WTC11 (cell line): ENCODE measurements around the gene NAGS. TPM values are rescaled to one million over a fixed set of nuclear protein-coding genes. Genes with fewer than 3 reads are reported as not detected.

ENCODE experiments used
- ATAC-seq: fragments of 200-7000 bp; cut with Tn5 transposase; 2 replicates; pipeline ENCODE4 v1.10.0; 2021; ENCODE audit warnings: mild to moderate bottlenecking, moderate library complexity
- CTCF ChIA-PET: fragments of 300-600 bp; sonication (Branson Sonifier 250); formaldehyde crosslinking; loops from one replicate; lab custom pipeline; 2021; ENCODE audit warnings: antibody characterized with exemption; lab: Charles Lee
- POLR2A ChIA-PET: fragments of 350-600 bp; sonication (Branson Sonifier 250); formaldehyde crosslinking; loops from one replicate; lab custom pipeline; 2021; ENCODE audit warnings: antibody characterized with exemption; lab: Charles Lee
- DNase-seq: peaks from one replicate; pipeline ENCODE4 v3.0.0; 2021; ENCODE audit warnings: low spot score
- H3K27ac Mint-ChIP-seq: 2 replicates; pipeline ENCODE4 v1.8.0; 2021; ENCODE audit warnings: mixed read lengths
- H3K27me3 Mint-ChIP-seq: 2 replicates; pipeline ENCODE4 v1.8.0; 2021; ENCODE audit warnings: low read depth, mild to moderate bottlenecking, moderate library complexity, mixed read lengths
- H3K36me3 Mint-ChIP-seq: 2 replicates; pipeline ENCODE4 v1.8.0; 2021; ENCODE audit warnings: mixed read lengths
- H3K4me1 Mint-ChIP-seq: 2 replicates; pipeline ENCODE4 v1.8.0; 2022; ENCODE audit warnings: mixed read lengths
- H3K4me3 Mint-ChIP-seq: 2 replicates; pipeline ENCODE4 v1.8.0; 2021; ENCODE audit warnings: mild to moderate bottlenecking, moderate library complexity, mixed read lengths
- H3K9me3 Mint-ChIP-seq: 2 replicates; pipeline ENCODE4 v1.8.0; 2021; ENCODE audit warnings: mixed read lengths
- ARID4B ChIP-seq: sonication (generic); formaldehyde crosslinking; IDR thresholded peaks from 2 replicates; pipeline ENCODE4 v1.8.0; 2023; ENCODE audit warnings: missing genetic modification reagents, mild to moderate bottlenecking, borderline replicate concordance
- CREM ChIP-seq: sonication (generic); formaldehyde crosslinking; IDR thresholded peaks from 2 replicates; pipeline ENCODE4 v1.8.1; 2022; ENCODE audit warnings: mild to moderate bottlenecking, missing genetic modification reagents, moderate library complexity
- IRF1 ChIP-seq: sonication (generic); formaldehyde crosslinking; IDR thresholded peaks from 2 replicates; pipeline ENCODE4 v1.8.0; 2023; ENCODE audit warnings: missing genetic modification reagents
- IRF2 ChIP-seq: sonication (generic); formaldehyde crosslinking; IDR thresholded peaks from 2 replicates; pipeline ENCODE4 v1.8.0; 2022; ENCODE audit warnings: low read depth, missing genetic modification reagents, borderline replicate concordance
- JAZF1 ChIP-seq: fragments of 250-450 bp; sonication (Bioruptor Pico); IDR thresholded peaks from 2 replicates; pipeline ENCODE4 v1.9.0; 2021; ENCODE audit warnings: moderate library complexity, mild to moderate bottlenecking, inconsistent platforms
- MAX ChIP-seq: sonication (generic); formaldehyde crosslinking; IDR thresholded peaks from 2 replicates; pipeline ENCODE4 v1.8.0; 2022; ENCODE audit warnings: mild to moderate bottlenecking, missing genetic modification reagents
- NFATC4 ChIP-seq: fragments of 250-450 bp; sonication (Bioruptor Pico); IDR thresholded peaks from 2 replicates; pipeline ENCODE4 v1.9.0; 2021; ENCODE audit warnings: mild to moderate bottlenecking
- NFYB ChIP-seq: sonication (generic); formaldehyde crosslinking; conservative IDR thresholded peaks from 2 replicates; pipeline ENCODE4 v1.8.0; 2022; ENCODE audit warnings: low read depth, missing genetic modification reagents
- PREB ChIP-seq: sonication (generic); formaldehyde crosslinking; IDR thresholded peaks from 2 replicates; pipeline ENCODE4 v1.8.1; 2022; ENCODE audit warnings: mild to moderate bottlenecking, missing genetic modification reagents, moderate library complexity, borderline replicate concordance
- SOX15 ChIP-seq: fragments of 250-450 bp; sonication (Bioruptor Pico); IDR thresholded peaks from 2 replicates; pipeline ENCODE4 v1.9.0; 2021; ENCODE audit warnings: mild to moderate bottlenecking
- TEAD1 ChIP-seq: sonication (generic); formaldehyde crosslinking; IDR thresholded peaks from 2 replicates; pipeline ENCODE4 v1.8.0; 2022; ENCODE audit warnings: mild to moderate bottlenecking, missing genetic modification reagents
- USF1 ChIP-seq: sonication (generic); formaldehyde crosslinking; IDR thresholded peaks from 2 replicates; pipeline ENCODE4 v1.8.0; 2022; ENCODE audit warnings: mild to moderate bottlenecking, missing genetic modification reagents
- ZBTB43 ChIP-seq: sonication (generic); formaldehyde crosslinking; IDR thresholded peaks from 2 replicates; pipeline ENCODE4 v1.8.1; 2023; ENCODE audit warnings: mild to moderate bottlenecking, missing genetic modification reagents
- ZNF263 ChIP-seq: sonication (generic); formaldehyde crosslinking; IDR thresholded peaks from 2 replicates; pipeline ENCODE4 v1.8.1; 2022; ENCODE audit warnings: low read depth, mild to moderate bottlenecking, moderate library complexity, missing genetic modification reagents
- ZNF281 ChIP-seq: sonication (generic); formaldehyde crosslinking; IDR thresholded peaks from 2 replicates; pipeline ENCODE4 v1.8.0; 2023; ENCODE audit warnings: mild to moderate bottlenecking, missing genetic modification reagents
- total RNA-seq: library from RNA; stranded (reverse); gene quantifications from 3 replicates; pipeline ENCODE4 v1.2.3, GENCODE V29; 2021

NAGS gene
- total RNA-seq, 1 experiment from 2014 or later, result 8.6 TPM

GRCh38 chr17:44024853-44025252 lies 20.4 kb downstream of the NAGS start:
- TF ChIP-seq ZNF263, result no peak
- no peak for TF ChIP-seq ARID4B (CRISPR knock-in tag)
- TF ChIP-seq TEAD1 (CRISPR knock-in tag), result no peak
- no peak for TF ChIP-seq ZNF281
- TF ChIP-seq ZBTB43 (CRISPR knock-in tag), result no peak
- TF ChIP-seq CREM (CRISPR knock-in tag), result no peak
- no peak for TF ChIP-seq IRF2 (CRISPR knock-in tag)
- no peak for TF ChIP-seq JAZF1 (CRISPR knock-in tag)
- no peak for TF ChIP-seq PREB
- no peak for TF ChIP-seq USF1
- TF ChIP-seq SOX15, result no peak
- TF ChIP-seq NFATC4 (CRISPR knock-in tag), result no peak
- no peak for TF ChIP-seq MAX
- TF ChIP-seq IRF1 (CRISPR knock-in tag), result no peak
- TF ChIP-seq NFYB (CRISPR knock-in tag), result no peak
- Mint-ChIP-seq H3K27me3 (no peaks in the 10 kb centered on the region), H3K4me3 (no peak overlapping the region), H3K4me1 (no peaks in the 10 kb centered on the region), H3K27ac (peak overlapping the region; percentile 84), H3K9me3 (no peaks in the 10 kb centered on the region), H3K36me3 (peaks cover 9% of the 10 kb centered on the region)
- ATAC-seq, result no peak
- ChIA-PET POLR2A (no interaction called here), CTCF (interaction anchor here (1.0 to 2.1 kb wide), 3 partner anchors 16 to 85 kb away, joined by 3 to 8 read pairs (median 4); no protein-coding TSS in a partner anchor)
- no peak for DNase-seq
